Suprapubic skin (tissue), 4 donors: ENCODE measurements around the gene MDN1. TPM values are rescaled to one million over a fixed set of nuclear protein-coding genes. Genes with fewer than 3 reads are reported as not detected.

ENCODE experiments used
- DNase-seq, 2 donors: peaks; one replicate each; pipeline ENCODE4 v3.0.0-alpha.2; 2019; ENCODE audit warnings: low spot score in 2 of 2
- H3K27ac ChIP-seq: fragments of 200-600 bp; sonication (generic); one replicate; pipeline ENCODE4 v1.5.1; 2019
- H3K27me3 ChIP-seq: fragments of 200-600 bp; sonication (generic); one replicate; pipeline ENCODE4 v1.5.1; 2019
- H3K36me3 ChIP-seq: fragments of 200-600 bp; sonication (generic); one replicate; pipeline ENCODE4 v1.5.1; 2019
- H3K4me1 ChIP-seq: fragments of 200-600 bp; sonication (generic); one replicate; pipeline ENCODE4 v1.5.1; 2019
- H3K4me3 ChIP-seq: fragments of 200-600 bp; sonication (generic); one replicate; pipeline ENCODE4 v1.5.1; 2019; ENCODE audit warnings: mild to moderate bottlenecking
- H3K9me3 ChIP-seq: fragments of 200-600 bp; sonication (generic); one replicate; pipeline ENCODE4 v1.5.1; 2019
- EP300 ChIP-seq: sonication (generic); formaldehyde crosslinking; IDR thresholded peaks from one replicate; pipeline ENCODE4 v1.6.1; 2017; ENCODE audit warnings: antibody characterized with exemption
- POLR2A ChIP-seq, 2 donors: fragments of 450-650 bp; IDR thresholded peaks; one replicate each; pipeline ENCODE4 v1.6.1; 2017; ENCODE audit warnings: antibody characterized with exemption in 2 of 2, mild to moderate bottlenecking in 2 of 2, moderate library complexity in 2 of 2
- POLR2AphosphoS5 ChIP-seq, 3 donors: sonication (generic); formaldehyde crosslinking; IDR thresholded peaks; one replicate each; pipeline ENCODE4 v1.6.1; 2017; ENCODE audit warnings: antibody characterized with exemption in 3 of 3
- WGBS: methylation state at CpG from one replicate; pipeline ENCODE4 v1.1.5; 2018; 5-methylcytosine and 5-hydroxymethylcytosine counted together
- total RNA-seq, 4 donors: library from RNA; depleted of rRNA; stranded (reverse); fragments of >200 nt; gene quantifications; one replicate each; pipeline ENCODE4 v1.1.0, GENCODE V29; 2016
- TF ChIP-seq, protein P1 (sequence below), 2 donors: fragments of 200-600 bp in 1 of 2; fragments of 450-650 bp in 1 of 2; sonication (generic) in 1 of 2; IDR thresholded peaks; one replicate each; pipeline ENCODE4 v1.5.1; 2016 to 2019; ENCODE audit warnings: antibody characterized with exemption in 2 of 2, mild to moderate bottlenecking in 1 of 2, moderate library complexity in 1 of 2

The MDN1 gene
- total RNA-seq, 4 donors from 2014 or later, result 33.1 to 70.4 (median 44.5) TPM

DNA sequence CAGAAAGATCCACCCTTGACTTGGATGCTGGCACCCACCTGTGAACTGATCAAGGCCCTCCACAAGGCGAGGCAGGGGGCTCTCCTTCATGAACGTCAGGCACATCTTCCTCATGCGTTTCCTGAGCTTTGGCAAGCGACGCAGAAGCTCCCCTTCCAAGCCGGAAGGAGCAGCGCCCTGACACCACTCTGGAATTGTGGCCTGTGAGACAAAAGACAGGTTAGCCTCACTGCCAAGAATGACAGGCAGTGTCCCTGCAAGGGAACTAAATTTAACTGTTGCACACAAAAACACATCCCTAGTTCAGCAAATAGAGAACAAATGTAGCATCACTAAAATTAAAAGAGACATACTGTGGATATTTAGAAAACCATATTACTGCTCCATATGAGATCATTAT is 139.0 kb downstream of the MDN1 start:
- H3K36me3 ChIP-seq, result peaks cover 97% of the 10 kb centered on the region
- WGBS, result 90% methylated on average over 5 of the region's 7 CpGs
- H3K4me3 ChIP-seq, result no peak overlapping the region
- H3K27me3 ChIP-seq, result no peaks in the 10 kb centered on the region
- no peaks in the 10 kb centered on the region for H3K4me1 ChIP-seq
- no peak overlapping the region for H3K27ac ChIP-seq
- DNase-seq, result no peak
- no peak for TF ChIP-seq EP300
- TF ChIP-seq, protein P1, sequence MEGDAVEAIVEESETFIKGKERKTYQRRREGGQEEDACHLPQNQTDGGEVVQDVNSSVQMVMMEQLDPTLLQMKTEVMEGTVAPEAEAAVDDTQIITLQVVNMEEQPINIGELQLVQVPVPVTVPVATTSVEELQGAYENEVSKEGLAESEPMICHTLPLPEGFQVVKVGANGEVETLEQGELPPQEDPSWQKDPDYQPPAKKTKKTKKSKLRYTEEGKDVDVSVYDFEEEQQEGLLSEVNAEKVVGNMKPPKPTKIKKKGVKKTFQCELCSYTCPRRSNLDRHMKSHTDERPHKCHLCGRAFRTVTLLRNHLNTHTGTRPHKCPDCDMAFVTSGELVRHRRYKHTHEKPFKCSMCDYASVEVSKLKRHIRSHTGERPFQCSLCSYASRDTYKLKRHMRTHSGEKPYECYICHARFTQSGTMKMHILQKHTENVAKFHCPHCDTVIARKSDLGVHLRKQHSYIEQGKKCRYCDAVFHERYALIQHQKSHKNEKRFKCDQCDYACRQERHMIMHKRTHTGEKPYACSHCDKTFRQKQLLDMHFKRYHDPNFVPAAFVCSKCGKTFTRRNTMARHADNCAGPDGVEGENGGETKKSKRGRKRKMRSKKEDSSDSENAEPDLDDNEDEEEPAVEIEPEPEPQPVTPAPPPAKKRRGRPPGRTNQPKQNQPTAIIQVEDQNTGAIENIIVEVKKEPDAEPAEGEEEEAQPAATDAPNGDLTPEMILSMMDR (IDR thresholded peaks at IDR 0.05), result no peak
- no peak for TF ChIP-seq POLR2A (IDR thresholded peaks at IDR 0.05)
- TF ChIP-seq POLR2AphosphoS5 (IDR thresholded peaks at IDR 0.05), result no peak
- H3K9me3 ChIP-seq, result no peaks in the 10 kb centered on the region

DNA sequence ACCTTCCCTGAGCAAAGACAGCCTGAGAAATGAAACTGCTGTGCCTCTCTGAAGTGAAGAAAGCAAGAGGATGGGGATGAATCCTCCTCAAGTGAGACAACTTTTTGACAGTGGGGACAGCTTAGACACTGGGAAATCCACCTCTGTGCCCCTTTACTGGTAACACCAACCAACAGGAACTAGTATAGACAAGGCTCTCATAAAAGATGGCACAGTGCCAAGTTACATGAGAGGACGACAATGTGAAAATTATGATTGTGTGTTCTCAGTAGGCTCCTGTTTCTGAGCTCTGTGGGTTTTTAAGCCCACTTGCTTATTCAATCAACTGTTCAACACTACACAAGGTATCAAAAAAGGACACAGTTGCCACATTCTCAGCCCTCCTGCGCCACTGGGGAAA is 139.4 kb downstream of the MDN1 start:
- Histone ChIP-seq H3K27ac (no peak overlapping the region), H3K27me3 (no peaks in the 10 kb centered on the region), H3K4me1 (no peaks in the 10 kb centered on the region), H3K4me3 (no peak overlapping the region), H3K9me3 (no peaks in the 10 kb centered on the region), H3K36me3 (peaks cover 97% of the 10 kb centered on the region)
- TF ChIP-seq EP300 (no peak), POLR2AphosphoS5 (IDR thresholded peaks at IDR 0.05) (no peak)
- TF ChIP-seq, protein P1 (IDR thresholded peaks at IDR 0.05), result no peak
- no peak for DNase-seq
- WGBS, result 89% methylated on average over 2 of the region's 2 CpGs

DNA sequence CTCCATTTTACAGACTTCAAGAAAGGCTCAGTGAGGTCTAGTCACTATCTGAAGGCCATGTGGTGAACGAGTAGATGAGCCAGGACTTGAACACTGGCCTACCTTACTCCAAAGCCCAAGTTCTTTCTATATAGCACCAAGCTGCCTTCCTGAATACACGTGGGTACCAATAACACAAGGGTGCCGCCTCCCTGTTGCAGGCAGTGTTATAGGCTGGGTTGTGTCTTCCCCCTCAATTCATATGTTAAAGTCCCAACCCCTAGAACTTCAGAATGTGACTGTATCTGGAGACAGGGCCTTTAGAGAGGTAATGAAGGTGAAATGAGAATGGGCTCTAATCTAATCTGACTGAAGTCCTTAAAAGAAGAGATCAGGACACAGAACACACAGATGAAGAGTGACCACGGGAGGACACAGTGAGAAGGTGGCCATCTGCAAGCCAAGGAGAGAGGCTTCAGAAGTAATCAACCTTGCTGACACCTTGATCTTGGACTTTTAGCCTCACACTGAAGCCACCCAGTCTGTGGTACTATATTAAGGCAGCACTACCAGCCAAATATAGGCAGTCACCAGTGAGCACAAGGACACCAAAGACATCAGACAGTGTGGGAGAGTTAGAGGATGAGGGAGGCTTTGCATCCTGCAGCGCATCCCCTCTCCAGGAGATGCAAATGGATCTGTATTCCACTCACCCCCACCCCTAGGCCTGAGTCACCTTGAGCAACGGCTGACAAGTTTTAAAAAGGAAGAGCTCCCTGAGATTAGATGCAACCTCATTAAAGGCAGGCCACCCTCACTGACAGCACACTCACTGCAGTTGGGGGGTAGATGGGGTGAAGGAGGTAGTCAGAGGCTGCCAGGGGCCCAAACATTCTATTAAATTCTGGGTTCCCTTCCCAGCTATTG is 140.1 kb downstream of the MDN1 start:
- TF ChIP-seq EP300 (no peak), POLR2A (IDR thresholded peaks at IDR 0.05) (no peak), POLR2AphosphoS5 (IDR thresholded peaks at IDR 0.05) (no peak)
- TF ChIP-seq, protein P1 (IDR thresholded peaks at IDR 0.05), result no peak
- H3K9me3 ChIP-seq, result no peaks in the 10 kb centered on the region
- H3K36me3 ChIP-seq, result peaks cover 97% of the 10 kb centered on the region
- WGBS, result 78% methylated on average over 6 of the region's 6 CpGs
- no peak overlapping the region for H3K27ac ChIP-seq
- H3K4me1 ChIP-seq, result no peaks in the 10 kb centered on the region
- DNase-seq, result no peak
- no peak overlapping the region for H3K4me3 ChIP-seq
- no peaks in the 10 kb centered on the region for H3K27me3 ChIP-seq

DNA sequence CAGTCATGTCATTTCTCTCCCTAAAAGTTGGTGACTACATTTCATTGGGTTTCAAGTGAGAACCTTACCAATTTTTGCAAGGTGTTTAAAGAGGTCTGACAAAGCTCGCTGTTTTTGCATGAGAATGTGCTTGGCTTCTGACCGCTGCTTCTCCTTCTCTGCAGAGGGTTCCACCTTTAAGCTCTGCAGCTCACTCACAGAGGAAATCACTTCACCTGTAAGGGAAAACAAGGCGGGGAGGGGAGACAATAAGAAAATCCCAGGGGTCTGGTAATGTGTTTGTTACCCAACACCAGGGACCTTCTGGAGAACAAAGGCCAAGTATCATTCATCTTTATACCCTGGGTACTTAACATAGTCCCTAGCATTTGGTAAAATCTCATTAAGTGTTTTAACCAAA is 141.1 kb downstream of the MDN1 start:
- Histone ChIP-seq H3K4me1 (no peaks in the 10 kb centered on the region), H3K9me3 (no peaks in the 10 kb centered on the region), H3K27me3 (no peaks in the 10 kb centered on the region), H3K4me3 (no peak overlapping the region), H3K27ac (no peak overlapping the region), H3K36me3 (peaks cover 97% of the 10 kb centered on the region)
- WGBS, result 90% methylated on average over 3 of the region's 3 CpGs
- no peak for DNase-seq
- TF ChIP-seq, protein P1 (IDR thresholded peaks at IDR 0.05), result no peak
- TF ChIP-seq POLR2AphosphoS5 (IDR thresholded peaks at IDR 0.05) (no peak), POLR2A (IDR thresholded peaks at IDR 0.05) (no peak), EP300 (no peak)

DNA sequence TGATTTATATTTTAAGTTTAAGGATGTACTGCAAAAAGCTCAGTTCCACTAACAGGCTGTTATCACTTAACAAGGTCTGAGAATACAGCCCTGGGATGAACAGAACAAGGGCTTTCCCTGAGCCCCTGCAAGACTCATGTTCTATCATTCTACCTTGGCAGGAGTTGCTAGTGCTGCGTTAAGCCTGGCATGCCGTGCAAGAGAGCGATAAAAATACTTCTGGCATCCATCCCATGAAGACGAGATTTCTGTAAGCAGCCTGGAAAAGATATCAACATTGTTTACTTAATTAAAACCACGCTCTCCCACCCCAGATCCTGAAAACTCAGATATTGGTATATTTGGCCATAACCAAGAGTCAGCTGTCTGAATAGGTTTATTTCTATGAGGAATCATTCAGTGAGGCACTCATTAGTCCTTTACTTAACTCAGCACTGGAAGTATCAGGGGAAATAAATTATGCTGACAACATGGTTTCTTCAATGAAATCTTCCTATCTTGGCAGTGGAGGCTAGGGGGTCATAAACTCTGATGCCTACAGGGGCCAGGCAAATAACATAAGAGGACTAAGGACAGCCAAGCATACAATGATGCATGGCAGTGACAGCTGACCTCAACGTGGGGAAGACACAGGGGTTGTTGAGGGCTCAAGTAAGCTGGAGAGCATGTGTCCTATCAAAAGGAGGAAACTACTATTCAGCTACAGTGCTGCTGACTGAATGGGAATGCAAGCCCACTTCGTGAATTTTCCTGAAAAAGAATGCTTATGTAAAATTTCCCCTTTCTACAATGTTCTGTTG is 143.4 kb downstream of the MDN1 start:
- no peak overlapping the region for H3K4me3 ChIP-seq
- DNase-seq, result no peak
- H3K27ac ChIP-seq, result no peak overlapping the region
- no peaks in the 10 kb centered on the region for H3K4me1 ChIP-seq
- TF ChIP-seq, protein P1 (IDR thresholded peaks at IDR 0.05), result no peak
- no peak for TF ChIP-seq EP300
- no peak for TF ChIP-seq POLR2A (IDR thresholded peaks at IDR 0.05)
- TF ChIP-seq POLR2AphosphoS5 (IDR thresholded peaks at IDR 0.05), result no peak
- no peaks in the 10 kb centered on the region for H3K27me3 ChIP-seq
- H3K9me3 ChIP-seq, result no peaks in the 10 kb centered on the region
- peaks cover 100% of the 10 kb centered on the region for H3K36me3 ChIP-seq
- 68% methylated on average over 7 of the region's 7 CpGs for WGBS
